Urinary bladder (tissue), 4 donors: ENCODE data around the gene XAGE3. TPM values are rescaled to one million over a fixed set of nuclear protein-coding genes. Genes with fewer than 3 reads are reported as not detected.
"Not testable (repeated sequence)": the region's sequence is repeated elsewhere in the genome, so short reads cannot be mapped to it uniquely, and the experiment has no call there.

ENCODE experiments used
- DNase-seq: peaks from one replicate; pipeline ENCODE4 v3.0.0-alpha.2; 2015; ENCODE audit errors: extremely low spot score
- H3K27ac ChIP-seq: one replicate; pipeline ENCODE4 v1.5.1; 2013; ENCODE audit warnings: low read depth, mild to moderate bottlenecking, moderate library complexity
- H3K36me3 ChIP-seq: one replicate; pipeline ENCODE4 v1.6.1; 2013; ENCODE audit warnings: mild to moderate bottlenecking, moderate library complexity; ENCODE audit not compliant: insufficient read depth
- H3K4me1 ChIP-seq: one replicate; pipeline ENCODE4 v1.6.1; 2013; ENCODE audit warnings: mild to moderate bottlenecking, moderate library complexity; ENCODE audit not compliant: insufficient read depth
- H3K4me3 ChIP-seq: one replicate; pipeline ENCODE4 v1.5.1; 2013; ENCODE audit warnings: low read depth, low read length
- WGBS: extraction: QIAGEN DNeasy Blood & Tissue Kit; methylation state at CpG from one replicate; pipeline ENCODE4 v1.1.7; 2013; 5-methylcytosine and 5-hydroxymethylcytosine counted together
- polyA plus RNA-seq: library from polyadenylated mRNA; stranded (reverse); fragments of 200-250 nt; gene quantifications from one replicate; pipeline ENCODE4 v1.2.3, GENCODE V29; 2013
- total RNA-seq: library from RNA; depleted of rRNA; stranded (reverse); fragments of >200 nt; gene quantifications from one replicate; pipeline ENCODE4 v1.2.3, GENCODE V29; 2014
- donor health status: healthy with polysubstance abuse.
- donor health status: healthy.

Gene XAGE3
- total and polyA plus RNA-seq, 2 donors: not detected

GRCh38 chrX:52875436-52875835 is 7.6 kb upstream of the XAGE3 start:
- DNase-seq, H3K4me3 ChIP-seq, H3K27ac ChIP-seq, H3K4me1 ChIP-seq, H3K36me3 ChIP-seq: not testable (repeated sequence)
- 57% methylated on average over 10 of the region's 10 CpGs for WGBS

GRCh38 chrX:52874661-52875060 is 6.8 kb upstream of the XAGE3 start:
- 42% methylated on average over 5 of the region's 5 CpGs for WGBS
- no peak overlapping the region for H3K4me3 ChIP-seq
- no peak for DNase-seq

GRCh38 chrX:52873825-52874224 is 5.9 kb upstream of the XAGE3 start:
- H3K36me3 ChIP-seq, H3K27ac ChIP-seq, DNase-seq, H3K4me1 ChIP-seq, H3K4me3 ChIP-seq: not testable (repeated sequence)

More at GRCh38 chrX:52874661-52875060, 6.8 kb upstream of the XAGE3 start:
- Histone ChIP-seq H3K27ac (no peak overlapping the region), H3K4me1 (no peaks in the 10 kb centered on the region), H3K36me3 (no peaks in the 10 kb centered on the region)

GRCh38 chrX:52870046-52870445 is 2.2 kb upstream of the XAGE3 start:
- H3K4me3 ChIP-seq: no peak overlapping the region
- no peak overlapping the region for H3K27ac ChIP-seq
- no peaks in the 10 kb centered on the region for H3K4me1 ChIP-seq
- 56% methylated on average over 1 of the region's 1 CpG for WGBS
- no peaks in the 10 kb centered on the region for H3K36me3 ChIP-seq
- DNase-seq: no peak

- WGBS: 66% methylated on average over 6 of the region's 6 CpGs
Measured at GRCh38 chrX:52865343-52865998, 2.4 kb downstream of the XAGE3 start.

GRCh38 chrX:52856991-52857525 is 10.8 kb downstream of the XAGE3 start:
- H3K27ac ChIP-seq, H3K4me1 ChIP-seq, H3K4me3 ChIP-seq, H3K36me3 ChIP-seq, DNase-seq: not testable (repeated sequence)
- 34% methylated on average over 4 of the region's 4 CpGs for WGBS

More at GRCh38 chrX:52865343-52865998, 2.4 kb downstream of the XAGE3 start:
- DNase-seq: no peak
- no peak overlapping the region for H3K4me3 ChIP-seq
- no peak overlapping the region for H3K27ac ChIP-seq
- no peaks in the 10 kb centered on the region for H3K4me1 ChIP-seq
- H3K36me3 ChIP-seq: no peaks in the 10 kb centered on the region

GRCh38 chrX:52852110-52852860 is 15.6 kb downstream of the XAGE3 start:
- WGBS: 79% methylated on average over 9 of the region's 9 CpGs
- Histone ChIP-seq H3K4me3 (no peak overlapping the region), H3K36me3 (no peaks in the 10 kb centered on the region), H3K27ac (no peak overlapping the region), H3K4me1 (no peaks in the 10 kb centered on the region)
- no peak for DNase-seq

- 85% methylated on average over 3 of the region's 3 CpGs for WGBS
- not testable (repeated sequence) for H3K4me1 ChIP-seq, H3K27ac ChIP-seq, H3K36me3 ChIP-seq, DNase-seq, H3K4me3 ChIP-seq
Measured at GRCh38 chrX:52843619-52844018, 24.3 kb downstream of the XAGE3 start.

- no peaks in the 10 kb centered on the region for H3K36me3 ChIP-seq
- no peak overlapping the region for H3K27ac ChIP-seq
- H3K4me1 ChIP-seq: no peaks in the 10 kb centered on the region
- no peak overlapping the region for H3K4me3 ChIP-seq
- no peak for DNase-seq
- 27% methylated on average over 2 of the region's 2 CpGs for WGBS
Measured at GRCh38 chrX:52839137-52839536, 28.7 kb downstream of the XAGE3 start.

- WGBS: 63% methylated on average over 3 of the region's 3 CpGs
- DNase-seq: no peak
- no peak overlapping the region for H3K27ac ChIP-seq
Measured at GRCh38 chrX:52830551-52830950, 37.3 kb downstream of the XAGE3 start.

GRCh38 chrX:52824608-52825007 is 43.3 kb downstream of the XAGE3 start:
- H3K36me3 ChIP-seq: no peaks in the 10 kb centered on the region
- WGBS: 57% methylated on average over 2 of the region's 2 CpGs
- no peak for DNase-seq
- no peaks in the 10 kb centered on the region for H3K4me1 ChIP-seq
- no peak overlapping the region for H3K4me3 ChIP-seq
- no peak overlapping the region for H3K27ac ChIP-seq

More at GRCh38 chrX:52830551-52830950, 37.3 kb downstream of the XAGE3 start:
- H3K4me1 ChIP-seq: no peaks in the 10 kb centered on the region
- H3K36me3 ChIP-seq: no peaks in the 10 kb centered on the region
- no peak overlapping the region for H3K4me3 ChIP-seq

GRCh38 chrX:52821079-52821760 is 46.7 kb downstream of the XAGE3 start:
- H3K36me3 ChIP-seq: no peaks in the 10 kb centered on the region
- no peaks in the 10 kb centered on the region for H3K4me1 ChIP-seq
- DNase-seq: no peak
- H3K27ac ChIP-seq: no peak overlapping the region
- no peak overlapping the region for H3K4me3 ChIP-seq
- 82% methylated on average over 11 of the region's 11 CpGs for WGBS

GRCh38 chrX:52819788-52820187 is 48.1 kb downstream of the XAGE3 start:
- 81% methylated on average over 4 of the region's 4 CpGs for WGBS
- DNase-seq: no peak
- Histone ChIP-seq H3K36me3 (no peaks in the 10 kb centered on the region), H3K27ac (no peak overlapping the region), H3K4me3 (no peak overlapping the region), H3K4me1 (no peaks in the 10 kb centered on the region)
